GM12864 (cell line): ENCODE data around the gene TMX4.

Experiments used
- DNase-seq: peaks from one replicate; pipeline ENCODE4 v3.0.0-alpha.2; 2011; ENCODE audit warnings: low read depth
- H3K4me3 ChIP-seq: 2 replicates; pipeline ENCODE4 v1.5.1; 2011; ENCODE audit warnings: mild to moderate bottlenecking, low read depth, low read length, control low read depth
- CTCF ChIP-seq: IDR thresholded peaks from 2 replicates; pipeline ENCODE4 v1.5.1; 2011; ENCODE audit warnings: low read depth, mild to moderate bottlenecking, moderate library complexity, low read length, control low read depth, inconsistent platforms; ENCODE audit errors: missing control alignments

The TMX4 gene

GRCh38 chr20:8020314-8021079, 936 bp upstream of the TMX4 start:
- no peak for TF ChIP-seq CTCF
- peak; percentile 55 for DNase-seq
- no peak overlapping the region; the same call in 1 of the 2 replicates for H3K4me3 ChIP-seq

- DNase-seq, result no peak
- H3K4me3 ChIP-seq, result peak overlapping the region; percentile 78
Measured at GRCh38 chr20:8019998-8020247, 362 bp upstream of the TMX4 start.

GRCh38 chr20:8018958-8019245, 659 bp downstream of the TMX4 start:
- no peak for TF ChIP-seq CTCF
- DNase-seq, result no peak
- H3K4me3 ChIP-seq, result peak overlapping the region; percentile 78

More at GRCh38 chr20:8019998-8020247, 362 bp upstream of the TMX4 start:
- no peak for TF ChIP-seq CTCF

GRCh38 chr20:8012724-8013123, 6.8 kb downstream of the TMX4 start:
- no peak for TF ChIP-seq CTCF
- DNase-seq, result no peak
- H3K4me3 ChIP-seq, result no peak overlapping the region

GRCh38 chr20:8008733-8009132, 10.8 kb downstream of the TMX4 start:
- H3K4me3 ChIP-seq, result no peak overlapping the region
- no peak for TF ChIP-seq CTCF
- no peak for DNase-seq

- no peak for TF ChIP-seq CTCF
- no peak for DNase-seq
- H3K4me3 ChIP-seq, result no peak overlapping the region
Measured at GRCh38 chr20:8007490-8007889, 12.1 kb downstream of the TMX4 start.

GRCh38 chr20:8005575-8006366, 13.8 kb downstream of the TMX4 start:
- H3K4me3 ChIP-seq, result no peak overlapping the region
- no peak for DNase-seq
- TF ChIP-seq CTCF, result no peak
